Epithelial cell of esophagus (primary cell): ENCODE measurements around the gene NFIL3.
"Not testable (repeated sequence)": the region's sequence is repeated elsewhere in the genome, so short reads cannot be mapped to it uniquely, and the experiment has no call there.

ENCODE experiments used
- DNase-seq: peaks from one replicate; pipeline ENCODE4 v3.0.0; 2010; ENCODE audit warnings: low read depth
- H3K4me3 ChIP-seq: 2 replicates; pipeline ENCODE4 v1.5.1; 2011; ENCODE audit warnings: mild to moderate bottlenecking, low read length, control low read depth
- CTCF ChIP-seq: IDR thresholded peaks from 2 replicates; pipeline ENCODE4 v1.5.1; 2011; ENCODE audit warnings: low read depth, mild to moderate bottlenecking, low read length, control low read depth, inconsistent platforms; ENCODE audit not compliant: insufficient read depth; ENCODE audit errors: missing control alignments

The NFIL3 gene

GRCh38 chr9:91379426-91379825 is 44.2 kb downstream of the NFIL3 start:
- H3K4me3 ChIP-seq, result no peak overlapping the region
- no peak for TF ChIP-seq CTCF

GRCh38 chr9:91378695-91379127 is 44.9 kb downstream of the NFIL3 start:
- no peak for DNase-seq
- H3K4me3 ChIP-seq, result no peak overlapping the region
- no peak for TF ChIP-seq CTCF

More at GRCh38 chr9:91379426-91379825, 44.2 kb downstream of the NFIL3 start:
- no peak for DNase-seq

GRCh38 chr9:91378054-91378453 is 45.6 kb downstream of the NFIL3 start:
- not testable (repeated sequence) for H3K4me3 ChIP-seq, DNase-seq

- no peak overlapping the region for H3K4me3 ChIP-seq
- no peak for DNase-seq
- TF ChIP-seq CTCF, result no peak
Observed at GRCh38 chr9:91376239-91376638, 47.4 kb downstream of the NFIL3 start.

- no peak overlapping the region for H3K4me3 ChIP-seq
- no peak for DNase-seq
- TF ChIP-seq CTCF, result no peak
Observed at GRCh38 chr9:91374939-91375338, 48.7 kb downstream of the NFIL3 start.

GRCh38 chr9:91371894-91372293 is 51.7 kb downstream of the NFIL3 start:
- no peak overlapping the region for H3K4me3 ChIP-seq
- no peak for TF ChIP-seq CTCF
- DNase-seq, result no peak

GRCh38 chr9:91370006-91370405 is 53.6 kb downstream of the NFIL3 start:
- not testable (repeated sequence) for DNase-seq, H3K4me3 ChIP-seq

GRCh38 chr9:91364702-91365101 is 58.9 kb downstream of the NFIL3 start:
- no peak for DNase-seq
- TF ChIP-seq CTCF, result no peak
- no peak overlapping the region for H3K4me3 ChIP-seq
